NK-92 (cell line): ENCODE results near the gene ADCYAP1.

Source experiments
- DNase-seq: peaks from one replicate; lab custom pipeline; 2025; ENCODE audit not compliant: unreplicated experiment; lab: John Stamatoyannopoulos, UW

Gene ADCYAP1

DNA sequence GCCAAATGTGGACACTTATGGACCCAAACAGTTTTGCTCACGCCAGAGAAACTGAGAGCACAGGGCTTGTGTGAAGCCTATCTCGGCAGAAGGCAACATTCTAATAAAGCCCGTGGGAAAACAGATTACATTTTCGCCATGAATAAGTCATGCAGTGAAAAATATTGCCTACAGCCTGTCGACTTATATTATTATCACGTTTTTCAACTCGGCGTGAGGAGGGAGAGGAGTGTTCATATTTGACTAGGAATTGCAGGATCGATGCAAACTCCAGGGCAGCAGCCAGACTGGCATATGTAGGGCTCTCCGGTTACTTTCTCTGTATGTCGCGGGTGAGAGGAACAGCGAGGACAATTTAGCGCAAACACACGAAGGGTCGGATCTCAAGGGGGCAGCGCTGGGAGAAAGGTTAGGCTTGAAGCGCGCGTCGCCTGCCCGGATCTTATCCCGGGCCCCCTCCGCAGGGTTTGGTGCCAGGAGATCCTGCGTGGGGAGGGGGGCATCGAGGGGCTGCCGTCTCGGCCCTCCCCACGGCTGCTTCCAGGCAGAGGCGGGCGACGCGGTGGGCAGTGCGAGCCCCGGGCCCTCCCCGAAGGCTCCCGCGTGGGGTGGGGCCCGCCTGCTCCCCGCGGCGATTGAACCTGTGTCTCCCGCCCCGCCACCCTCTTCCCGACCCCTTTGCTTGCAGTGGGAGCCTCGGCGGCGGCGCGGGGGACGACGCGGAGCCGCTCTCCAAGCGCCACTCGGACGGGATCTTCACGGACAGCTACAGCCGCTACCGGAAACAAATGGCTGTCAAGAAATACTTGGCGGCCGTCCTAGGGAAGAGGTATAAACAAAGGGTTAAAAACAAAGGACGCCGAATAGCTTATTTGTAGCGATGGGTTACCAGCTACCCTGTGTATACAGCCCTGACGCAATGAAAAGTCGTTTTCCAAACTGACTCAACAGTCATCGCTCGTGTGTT, 4.4 kb downstream of the ADCYAP1 start:
- no peak for DNase-seq

- DNase-seq = no peak
These were observed 5.6 kb downstream of the ADCYAP1 start for GRCh38 chr18:910247-910646.

DNA sequence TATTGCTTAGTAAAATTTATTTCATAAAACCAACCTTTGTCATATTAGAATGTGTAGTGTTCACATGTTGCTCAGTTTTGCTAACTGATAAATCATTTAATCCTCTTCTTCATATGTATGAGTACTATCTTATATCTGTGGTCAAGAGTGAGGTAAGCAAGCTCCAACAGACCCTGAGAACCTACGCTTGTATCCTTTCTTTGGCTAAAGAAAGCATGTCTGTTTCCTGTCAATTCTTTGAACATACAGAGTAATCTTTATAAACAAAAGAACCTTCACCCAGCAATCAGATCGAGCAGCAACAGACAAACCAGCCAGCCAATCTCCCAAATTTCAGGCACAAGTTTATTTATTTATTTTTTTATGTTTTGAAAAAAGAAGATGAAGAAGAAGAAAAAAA, 6.4 kb downstream of the ADCYAP1 start:
- DNase-seq = no peak

GRCh38 chr18:911486-911885, 6.8 kb downstream of the ADCYAP1 start:
- DNase-seq = no peak

- no peak for DNase-seq
These were observed 11.9 kb downstream of the ADCYAP1 start for GRCh38 chr18:916562-916961.

DNA sequence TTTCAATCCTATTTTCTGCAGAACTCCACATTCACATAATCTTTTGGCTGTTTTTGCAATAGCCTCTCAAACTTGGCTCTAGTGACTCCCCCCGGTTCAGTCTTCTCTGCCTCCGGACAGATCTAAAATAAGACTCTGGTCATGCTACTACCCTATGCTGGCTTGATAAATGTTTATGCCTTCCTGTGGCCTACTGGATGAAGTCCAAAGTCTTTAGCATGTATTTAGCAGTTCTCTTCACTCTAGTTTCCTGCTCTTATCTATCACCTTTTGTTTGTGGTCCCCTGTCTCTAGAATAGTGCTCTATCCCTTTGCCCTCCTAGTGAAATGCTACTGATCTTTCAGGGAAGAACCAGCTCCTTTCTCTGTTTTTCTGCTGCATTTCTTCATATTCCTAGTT, 14.4 kb downstream of the ADCYAP1 start:
- DNase-seq = no peak

DNA sequence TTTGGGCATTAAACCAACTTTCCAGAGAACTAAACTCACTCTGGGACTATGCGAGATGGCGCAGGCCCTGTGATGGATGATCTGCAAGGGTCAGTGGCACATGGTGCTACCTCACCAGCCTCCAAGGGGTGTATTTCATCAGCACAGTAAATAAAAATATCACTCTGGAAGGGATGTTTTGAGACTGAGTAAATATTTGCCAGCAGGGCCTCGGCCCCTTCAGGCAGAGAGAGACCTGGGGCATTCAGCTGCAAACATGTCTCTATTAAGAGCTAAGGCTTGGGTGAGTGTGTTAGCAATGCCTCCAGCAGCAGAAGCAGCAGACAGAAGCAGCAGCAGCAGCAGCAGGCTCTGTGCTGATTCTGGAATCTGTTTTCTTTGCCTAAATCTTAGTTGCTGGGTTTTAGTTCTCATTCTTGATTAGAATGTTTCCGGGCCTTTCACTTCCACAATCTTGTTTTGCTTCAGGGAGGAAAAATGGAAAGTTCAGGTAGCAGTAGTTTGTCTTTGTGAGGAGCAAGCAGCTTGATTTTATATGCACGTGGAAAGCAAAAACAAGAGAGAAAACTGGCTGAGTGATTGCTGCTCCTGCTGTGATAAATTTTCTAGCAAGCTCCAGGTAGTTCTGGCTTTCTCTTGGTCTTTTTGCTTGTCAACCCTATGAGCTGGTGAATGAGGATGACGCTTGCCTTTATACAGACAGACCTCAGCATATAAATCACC, 18.6 kb downstream of the ADCYAP1 start:
- no peak for DNase-seq

DNA sequence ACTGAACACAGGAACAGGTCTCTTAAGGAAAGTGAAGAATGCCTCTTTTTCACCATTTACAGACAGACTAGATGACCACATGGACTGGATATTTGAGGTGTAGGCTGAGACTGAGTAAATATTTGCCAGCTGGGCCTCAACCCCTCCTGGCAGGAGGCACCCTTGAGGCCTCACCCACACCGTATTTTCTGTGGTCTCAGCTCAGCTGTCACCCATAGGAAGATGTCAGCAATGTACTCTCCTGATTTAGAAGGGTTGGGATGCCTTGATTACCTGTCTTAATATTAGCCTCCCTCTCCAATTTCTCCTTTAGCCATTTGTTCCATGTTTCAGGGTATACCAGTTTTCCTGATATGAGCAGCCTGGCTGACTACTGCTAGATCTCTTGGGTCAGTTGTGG, 20.3 kb downstream of the ADCYAP1 start:
- no peak for DNase-seq

- no peak for DNase-seq
These were observed 22.3 kb downstream of the ADCYAP1 start for GRCh38 chr18:926946-927345.

- no peak for DNase-seq
These were observed 28.4 kb downstream of the ADCYAP1 start for GRCh38 chr18:933082-933481.

DNA sequence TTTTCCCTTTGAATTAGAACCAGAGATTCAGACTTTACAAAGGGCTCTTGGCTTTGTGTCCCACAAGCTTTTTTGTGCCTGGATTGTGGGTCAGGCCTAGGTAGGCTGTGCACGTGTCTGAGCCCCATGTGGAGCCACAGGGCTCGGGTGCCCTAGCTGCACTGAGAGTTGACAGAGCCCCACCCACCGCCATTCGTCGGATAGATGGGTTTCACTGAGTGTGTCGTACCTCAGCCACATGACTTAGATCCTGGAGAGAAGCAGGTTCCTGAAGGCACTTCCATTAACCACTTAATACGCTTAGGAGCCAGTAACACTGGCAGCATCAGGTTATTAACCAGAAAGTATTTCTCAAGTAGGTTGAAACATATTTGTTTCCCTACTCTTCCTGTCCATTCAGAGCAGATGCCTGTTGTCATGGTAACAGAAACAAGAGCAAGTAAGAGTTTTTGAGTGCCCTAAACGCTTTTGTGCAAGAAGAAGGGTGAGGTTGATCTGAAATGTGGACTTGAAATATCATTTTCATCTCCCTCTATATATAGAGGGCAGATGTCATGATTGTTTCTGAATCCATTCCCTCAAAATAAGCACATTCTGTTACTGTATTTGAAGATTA, 30.0 kb downstream of the ADCYAP1 start:
- no peak for DNase-seq

DNA sequence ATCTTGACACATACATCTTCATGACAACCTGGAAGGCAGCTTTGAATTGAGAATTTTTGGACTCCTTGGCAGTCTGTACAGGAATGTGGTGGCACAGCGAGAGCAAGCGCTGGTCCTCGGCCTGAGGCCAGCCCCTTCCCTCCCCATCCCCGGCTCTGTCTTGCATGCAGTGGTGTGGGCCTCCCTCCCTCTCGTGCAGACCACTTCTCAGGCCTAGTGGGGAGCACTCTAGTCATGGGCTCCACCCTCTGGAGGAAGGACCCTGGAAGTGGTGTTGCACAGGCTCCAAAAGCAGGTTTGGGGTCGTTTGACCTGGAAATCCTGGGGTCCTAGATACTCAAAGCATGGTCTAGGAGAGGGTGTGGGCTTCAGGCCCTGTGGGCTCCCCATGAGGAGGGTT, 32.3 kb downstream of the ADCYAP1 start:
- no peak for DNase-seq

DNA sequence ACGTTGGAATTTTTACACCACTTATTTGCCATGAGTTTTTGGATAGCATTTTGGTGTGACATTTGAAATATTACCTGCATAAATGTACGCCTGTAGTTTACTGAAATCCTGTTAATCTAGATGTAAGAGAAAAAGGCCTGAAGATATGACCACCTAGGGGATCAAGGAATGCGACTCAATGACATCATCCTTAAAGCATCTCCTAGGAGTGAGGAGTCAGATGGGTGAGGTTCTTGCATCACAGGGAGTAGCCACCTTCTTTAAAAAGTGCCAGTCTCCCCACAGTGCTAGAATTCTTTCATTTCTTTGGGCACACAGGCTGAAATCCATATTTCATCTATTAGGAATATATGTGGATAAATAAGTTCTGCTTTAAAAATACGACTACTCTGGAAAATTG, 34.5 kb downstream of the ADCYAP1 start:
- no peak for DNase-seq

DNA sequence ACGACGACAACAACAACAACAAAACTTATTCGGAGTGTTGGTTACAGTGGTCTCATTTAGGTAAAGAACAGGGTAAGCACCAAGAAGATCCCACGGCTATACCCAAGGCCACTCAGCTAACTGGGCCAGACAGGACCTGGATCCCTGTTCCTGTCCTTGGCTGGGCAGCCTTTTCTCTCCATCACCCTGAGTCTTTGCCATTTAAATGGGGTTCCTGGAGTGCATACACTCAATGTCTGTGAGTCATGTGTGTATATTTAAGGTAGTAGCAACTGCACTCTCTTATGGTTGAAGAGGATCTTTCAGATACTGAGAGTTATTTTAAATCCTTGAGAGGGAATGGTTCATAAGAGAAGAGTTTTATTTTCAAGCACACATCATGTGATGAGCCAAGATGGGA, 35.3 kb downstream of the ADCYAP1 start:
- DNase-seq = no peak

- DNase-seq = no peak
These were observed 36.7 kb downstream of the ADCYAP1 start for GRCh38 chr18:941331-941730.

GRCh38 chr18:944440-944839, 39.8 kb downstream of the ADCYAP1 start:
- DNase-seq = no peak

- DNase-seq = no peak
These were observed 45.3 kb downstream of the ADCYAP1 start for GRCh38 chr18:949724-950631.

- no peak for DNase-seq
These were observed 46.3 kb downstream of the ADCYAP1 start for GRCh38 chr18:950882-951495.

- no peak for DNase-seq
These were observed 50.9 kb downstream of the ADCYAP1 start for GRCh38 chr18:955384-956066.

DNA sequence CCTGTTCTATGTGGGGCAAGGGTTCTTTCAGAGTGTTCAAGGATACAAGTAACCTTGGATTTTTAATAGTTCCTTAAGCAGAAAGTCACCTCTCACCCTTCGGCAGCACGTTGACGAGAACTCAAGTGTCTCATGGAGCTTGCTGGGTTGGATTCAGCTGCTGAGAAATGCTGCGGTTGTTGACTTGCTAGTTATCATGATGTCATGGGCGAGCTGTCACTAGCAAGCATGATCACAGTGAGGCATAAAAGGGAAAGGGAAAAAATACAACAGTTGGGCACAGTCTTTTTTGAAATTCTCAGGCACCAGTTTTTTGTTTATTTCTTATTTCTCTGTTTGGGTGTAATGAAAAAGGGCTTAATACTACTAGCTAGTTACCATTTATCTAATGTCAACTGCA, 53.2 kb downstream of the ADCYAP1 start:
- DNase-seq = no peak
